Measurements from ENCODE around the gene RFXANK. TPM values are rescaled to one million over a fixed set of nuclear protein-coding genes. Genes with fewer than 3 reads are reported as not detected.

RFXANK gene
- total and polyA plus RNA-seq, 9 of the 15 experiments (the other 6 are each of a cell fraction or from before 2014, with no cell fraction given): 68.6 to 181 (median 150) TPM

DNA sequence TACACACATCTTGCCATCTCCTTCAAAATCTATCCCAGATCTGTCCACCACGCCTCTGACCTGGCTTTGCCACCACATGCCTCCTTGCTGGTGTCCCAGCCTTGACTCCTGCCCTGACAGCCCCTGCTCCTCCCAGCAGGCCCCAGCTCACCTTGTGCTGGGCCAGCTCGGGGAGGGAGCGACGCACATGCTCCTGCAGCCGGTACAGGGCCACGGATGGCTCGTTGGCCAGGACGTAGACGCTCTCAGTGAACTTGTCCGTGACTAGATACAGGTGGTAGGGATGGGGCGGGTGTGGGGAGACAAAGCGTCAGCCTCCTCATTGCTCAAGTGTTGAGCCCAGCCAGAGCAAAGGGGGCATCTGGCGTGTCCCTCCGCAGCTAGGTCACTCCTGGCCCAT lies 5.3 kb upstream of the RFXANK start:
- peak overlapping the region in 1 of 2 experiments; percentile 10; a peak in 1 of 4 replicates for H3K9ac ChIP-seq (ENCODE audit: insufficient read depth in 1 of 2, low read depth in 2 of 2, low read length in 2 of 2)
- TF ChIP-seq ESRRB (CRISPR knock-in tag; IDR thresholded peaks at IDR 0.05; ENCODE audit: borderline replicate concordance): no peak
- peak; percentile 39; the same call in 1 of the 2 replicates for TF ChIP-seq RBFOX2 (IDR thresholded peaks at IDR 0.05; ENCODE audit: low read depth, low read length)
- peak; percentile 59; the same call in 1 of the 2 replicates for TF ChIP-seq POLR2G (IDR thresholded peaks at IDR 0.05; ENCODE audit: low read depth, low read length)
- FAIRE-seq: no peak
- DNase-seq (ENCODE audit: extremely low read depth in 1 of 4, low spot score in 3 of 4): no peak
- H3K79me2 ChIP-seq (ENCODE audit: control insufficient read depth, insufficient read depth, low read length): peaks cover 20% of the 10 kb centered on the region
- no peaks in the 10 kb centered on the region for H3K27me3 ChIP-seq (ENCODE audit: control insufficient read depth in 2 of 2, insufficient read depth in 2 of 2, low read length in 2 of 2)
- peaks cover 34% of the 10 kb centered on the region; the same call in 1 of the 3 replicates for H3K36me3 ChIP-seq (ENCODE audit: control insufficient read depth, insufficient read depth, low read length)
- H3K4me2 ChIP-seq (ENCODE audit: insufficient read depth, low read length): no peak overlapping the region
- H3K9me3 ChIP-seq (replicated peaks; ENCODE audit: control insufficient read depth, insufficient read depth, low read depth, low read length): no peaks in the 10 kb centered on the region; the same call in 1 of the 2 replicates
- no peak overlapping the region for H3K27ac ChIP-seq (ENCODE audit: extremely low read depth, low read depth, low read length)
- H4K20me1 ChIP-seq (replicated peaks; ENCODE audit: control insufficient read depth, insufficient read depth, low read length): no peaks in the 10 kb centered on the region
- WGBS (ENCODE audit: insufficient coverage, low coverage, missing lambda C conversion rate): 97% methylated on average over 13 of the region's 14 CpGs
- intact Hi-C loops (cut with micrococcal nuclease) (loop anchor here (5.0 kb wide), 2 partner anchors 156 to 176 kb away; no protein-coding TSS in a partner anchor), in situ Hi-C loops (cut with MboI) (no loop called here)
- peaks cover 2 to 15% of the 10 kb centered on the region in 2 experiments; a peak in 3 of 5 replicates for H3K4me1 ChIP-seq (replicated peaks in 1 of 2; ENCODE audit: control insufficient read depth in 2 of 2, insufficient read depth in 2 of 2, low read length in 2 of 2)
- ChIA-PET CTCF (ENCODE audit: low intra/inter-chr PET ratio) (interaction anchor here (1.2 to 1.8 kb wide), 2 partner anchors 39 to 303 kb away, joined by 3 to 4 read pairs; no protein-coding TSS in a partner anchor), POLR2A (no interaction called here)
- no peak for ATAC-seq
- H3K9me1 ChIP-seq (ENCODE audit: control insufficient read depth, insufficient read depth, low read length): no peaks in the 10 kb centered on the region
- H3K4me3 ChIP-seq: no peak overlapping the region
- no TSS peak for BruUV-seq (replicated peaks)
- H2AFZ ChIP-seq (ENCODE audit: low read depth, low read length): no peak overlapping the region

GRCh38 chr19:19191768-19192077 lies 335 bp upstream of the RFXANK start:
- H3K9me1 ChIP-seq (ENCODE audit: control insufficient read depth, insufficient read depth, low read length): no peaks in the 10 kb centered on the region
- ATAC-seq: no peak
- POLR2A ChIA-PET: interaction anchor here (0.6 to 1.5 kb wide), 4 partner anchors 9 to 173 kb away, joined by 3 to 4 read pairs (median 4); no protein-coding TSS in a partner anchor

More at GRCh38 chr19:19191768-19192077, 335 bp upstream of the RFXANK start:
- no TSS peak for BruUV-seq (replicated peaks)
- H3K4me3 ChIP-seq: peak overlapping the region; percentile 86
- peaks cover 36% of the 10 kb centered on the region; the same call in 2 of the 3 replicates for H3K36me3 ChIP-seq (ENCODE audit: control insufficient read depth, insufficient read depth, low read length)
- FAIRE-seq (no peak), DNase-seq (ENCODE audit: extremely low read depth in 1 of 4, low spot score in 3 of 4) (no peak)
- H3K4me1 ChIP-seq (replicated peaks in 1 of 2; ENCODE audit: control insufficient read depth in 2 of 2, insufficient read depth in 2 of 2, low read length in 2 of 2): peaks cover 7 to 22% of the 10 kb centered on the region in 2 experiments
- peak overlapping the region; percentile 98 for H2AFZ ChIP-seq (ENCODE audit: low read depth, low read length)
- 1% methylated on average over 13 of the region's 17 CpGs for WGBS (ENCODE audit: insufficient coverage, low coverage, missing lambda C conversion rate)
- no peaks in the 10 kb centered on the region for H3K27me3 ChIP-seq (ENCODE audit: control insufficient read depth in 2 of 2, insufficient read depth in 2 of 2, low read length in 2 of 2)
- peak overlapping the region; percentile 99 for H3K27ac ChIP-seq (ENCODE audit: extremely low read depth, low read depth, low read length)
- H4K20me1 ChIP-seq (replicated peaks; ENCODE audit: control insufficient read depth, insufficient read depth, low read length): no peaks in the 10 kb centered on the region
- in situ Hi-C loops (cut with MboI): no loop called here
- TF ChIP-seq GTF2A2 (tag; IDR thresholded peaks at IDR 0.05) (0 out of 2 replicates have a peak, but pooled peaks have one; percentile 65), ZNF212 (CRISPR knock-in tag; IDR thresholded peaks at IDR 0.05) (0 out of 2 replicates have a peak, but pooled peaks have one; percentile 59), PHF8 (IDR thresholded peaks at IDR 0.05; ENCODE audit: borderline replicate concordance, low read length) (peak; percentile 75; the same call in 1 of the 2 replicates), ESRRB (CRISPR knock-in tag; IDR thresholded peaks at IDR 0.05; ENCODE audit: borderline replicate concordance) (no peak), SRSF9 (IDR thresholded peaks at IDR 0.05; ENCODE audit: borderline replicate concordance, low read depth, low read length) (no peak), KLF6 (CRISPR knock-in tag; IDR thresholded peaks at IDR 0.05; ENCODE audit: borderline replicate concordance) (peak; percentile 2; the same call in 1 of the 2 replicates), CHD1 (IDR thresholded peaks at IDR 0.05; ENCODE audit: low read length) (peak; percentile 19), PCBP1 (IDR thresholded peaks at IDR 0.05; ENCODE audit: low read depth, low read length, poor library complexity, severe bottlenecking) (peak; percentile 40), HDAC1 (IDR thresholded peaks at IDR 0.05) (no peak), HDAC2 (IDR thresholded peaks at IDR 0.05) (peak; percentile 47; the same call in 1 of the 2 replicates)
- peaks cover 40% of the 10 kb centered on the region for H3K79me2 ChIP-seq (ENCODE audit: control insufficient read depth, insufficient read depth, low read length)
- no peaks in the 10 kb centered on the region for H3K9me3 ChIP-seq (replicated peaks; ENCODE audit: control insufficient read depth, insufficient read depth, low read depth, low read length)
- CTCF ChIA-PET (ENCODE audit: low intra/inter-chr PET ratio): no interaction called here
- H3K9ac ChIP-seq (ENCODE audit: insufficient read depth in 1 of 2, low read depth in 2 of 2, low read length in 2 of 2): peak overlapping the region; percentile 94 to 99
- intact Hi-C loops (cut with micrococcal nuclease): loop anchor here (1.0 to 2.0 kb wide), 2 partner anchors 34 to 129 kb away; partner anchors contain the start of genes MAU2 and SUGP1
- H3K4me2 ChIP-seq (ENCODE audit: insufficient read depth, low read length): peak overlapping the region; percentile 100

Measured in K562 (cell line).